HL-60 (cell line): ENCODE data around the gene RNMT.

Source experiments
- DNase-seq, 2 experiments: peaks; one replicate each; pipeline ENCODE4 v3.0.0-alpha.2; 2010 to 2020; ENCODE audit warnings: low read depth in 1 of 2, low spot score in 1 of 2
- H3K27ac ChIP-seq: fragments of 250-450 bp; sonication (Bioruptor Pico); replicated peaks from 2 replicates; pipeline ENCODE4 v1.5.1; 2020; ENCODE audit warnings: mild to moderate bottlenecking, moderate library complexity
- H3K27me3 ChIP-seq: fragments of 250-450 bp; sonication (Bioruptor Pico); 2 replicates; pipeline ENCODE4 v1.5.1; 2021; ENCODE audit warnings: mild to moderate bottlenecking, moderate library complexity; ENCODE audit not compliant: insufficient read depth, poor library complexity, severe bottlenecking
- H3K4me3 ChIP-seq: replicated peaks from 2 replicates; pipeline ENCODE4 v1.5.1; 2011; ENCODE audit warnings: mild to moderate bottlenecking, control low read depth, low read length; ENCODE audit not compliant: insufficient read depth
- GABPA ChIP-seq: IDR thresholded peaks from 2 replicates; pipeline ENCODE4 v1.6.1; 2012; ENCODE audit warnings: low read depth
- POLR2AphosphoS5 ChIP-seq: IDR thresholded peaks from 2 replicates; pipeline ENCODE4 v1.6.1; 2012; ENCODE audit warnings: low read depth
- SPI1 ChIP-seq: IDR thresholded peaks from 2 replicates; pipeline ENCODE4 v1.6.1; 2012; ENCODE audit warnings: low read depth, mild to moderate bottlenecking, borderline replicate concordance
- TF ChIP-seq, protein P1 (sequence below): IDR thresholded peaks from one replicate; pipeline ENCODE4 v1.5.1; 2011; ENCODE audit warnings: low read length, control low read depth, inconsistent platforms; ENCODE audit not compliant: insufficient read depth
- TF ChIP-seq, protein P2 (sequence below): IDR thresholded peaks from 2 replicates; pipeline ENCODE4 v1.6.1; 2012; ENCODE audit warnings: low read depth; ENCODE audit not compliant: insufficient replicate concordance

Gene RNMT

DNA sequence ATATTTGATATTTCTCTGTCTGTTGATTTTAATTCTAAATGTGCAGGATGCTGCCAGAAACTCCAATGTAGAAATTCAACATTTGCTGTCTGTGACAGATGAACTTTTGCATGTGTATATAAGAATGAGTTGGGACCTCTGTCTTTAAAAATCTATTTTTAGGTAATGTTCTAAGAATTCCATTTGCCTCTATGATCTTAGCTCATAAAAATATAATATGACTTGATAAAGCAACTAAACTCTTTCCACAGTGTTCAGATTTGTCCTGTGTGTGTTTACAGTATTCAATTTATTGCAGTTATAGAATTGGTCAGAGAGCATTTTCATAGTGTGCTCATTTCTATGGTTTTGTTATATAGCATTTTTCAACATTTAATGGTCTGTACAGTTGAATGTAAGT is 33.6 kb downstream of the RNMT start:
- TF ChIP-seq, protein P1, sequence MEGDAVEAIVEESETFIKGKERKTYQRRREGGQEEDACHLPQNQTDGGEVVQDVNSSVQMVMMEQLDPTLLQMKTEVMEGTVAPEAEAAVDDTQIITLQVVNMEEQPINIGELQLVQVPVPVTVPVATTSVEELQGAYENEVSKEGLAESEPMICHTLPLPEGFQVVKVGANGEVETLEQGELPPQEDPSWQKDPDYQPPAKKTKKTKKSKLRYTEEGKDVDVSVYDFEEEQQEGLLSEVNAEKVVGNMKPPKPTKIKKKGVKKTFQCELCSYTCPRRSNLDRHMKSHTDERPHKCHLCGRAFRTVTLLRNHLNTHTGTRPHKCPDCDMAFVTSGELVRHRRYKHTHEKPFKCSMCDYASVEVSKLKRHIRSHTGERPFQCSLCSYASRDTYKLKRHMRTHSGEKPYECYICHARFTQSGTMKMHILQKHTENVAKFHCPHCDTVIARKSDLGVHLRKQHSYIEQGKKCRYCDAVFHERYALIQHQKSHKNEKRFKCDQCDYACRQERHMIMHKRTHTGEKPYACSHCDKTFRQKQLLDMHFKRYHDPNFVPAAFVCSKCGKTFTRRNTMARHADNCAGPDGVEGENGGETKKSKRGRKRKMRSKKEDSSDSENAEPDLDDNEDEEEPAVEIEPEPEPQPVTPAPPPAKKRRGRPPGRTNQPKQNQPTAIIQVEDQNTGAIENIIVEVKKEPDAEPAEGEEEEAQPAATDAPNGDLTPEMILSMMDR, result no peak
- TF ChIP-seq, protein P2, sequence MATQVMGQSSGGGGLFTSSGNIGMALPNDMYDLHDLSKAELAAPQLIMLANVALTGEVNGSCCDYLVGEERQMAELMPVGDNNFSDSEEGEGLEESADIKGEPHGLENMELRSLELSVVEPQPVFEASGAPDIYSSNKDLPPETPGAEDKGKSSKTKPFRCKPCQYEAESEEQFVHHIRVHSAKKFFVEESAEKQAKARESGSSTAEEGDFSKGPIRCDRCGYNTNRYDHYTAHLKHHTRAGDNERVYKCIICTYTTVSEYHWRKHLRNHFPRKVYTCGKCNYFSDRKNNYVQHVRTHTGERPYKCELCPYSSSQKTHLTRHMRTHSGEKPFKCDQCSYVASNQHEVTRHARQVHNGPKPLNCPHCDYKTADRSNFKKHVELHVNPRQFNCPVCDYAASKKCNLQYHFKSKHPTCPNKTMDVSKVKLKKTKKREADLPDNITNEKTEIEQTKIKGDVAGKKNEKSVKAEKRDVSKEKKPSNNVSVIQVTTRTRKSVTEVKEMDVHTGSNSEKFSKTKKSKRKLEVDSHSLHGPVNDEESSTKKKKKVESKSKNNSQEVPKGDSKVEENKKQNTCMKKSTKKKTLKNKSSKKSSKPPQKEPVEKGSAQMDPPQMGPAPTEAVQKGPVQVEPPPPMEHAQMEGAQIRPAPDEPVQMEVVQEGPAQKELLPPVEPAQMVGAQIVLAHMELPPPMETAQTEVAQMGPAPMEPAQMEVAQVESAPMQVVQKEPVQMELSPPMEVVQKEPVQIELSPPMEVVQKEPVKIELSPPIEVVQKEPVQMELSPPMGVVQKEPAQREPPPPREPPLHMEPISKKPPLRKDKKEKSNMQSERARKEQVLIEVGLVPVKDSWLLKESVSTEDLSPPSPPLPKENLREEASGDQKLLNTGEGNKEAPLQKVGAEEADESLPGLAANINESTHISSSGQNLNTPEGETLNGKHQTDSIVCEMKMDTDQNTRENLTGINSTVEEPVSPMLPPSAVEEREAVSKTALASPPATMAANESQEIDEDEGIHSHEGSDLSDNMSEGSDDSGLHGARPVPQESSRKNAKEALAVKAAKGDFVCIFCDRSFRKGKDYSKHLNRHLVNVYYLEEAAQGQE, result no peak
- TF ChIP-seq SPI1 (no peak), POLR2AphosphoS5 (no peak), GABPA (no peak)
- DNase-seq, result no peak
- no peak overlapping the region for H3K27ac ChIP-seq

DNA sequence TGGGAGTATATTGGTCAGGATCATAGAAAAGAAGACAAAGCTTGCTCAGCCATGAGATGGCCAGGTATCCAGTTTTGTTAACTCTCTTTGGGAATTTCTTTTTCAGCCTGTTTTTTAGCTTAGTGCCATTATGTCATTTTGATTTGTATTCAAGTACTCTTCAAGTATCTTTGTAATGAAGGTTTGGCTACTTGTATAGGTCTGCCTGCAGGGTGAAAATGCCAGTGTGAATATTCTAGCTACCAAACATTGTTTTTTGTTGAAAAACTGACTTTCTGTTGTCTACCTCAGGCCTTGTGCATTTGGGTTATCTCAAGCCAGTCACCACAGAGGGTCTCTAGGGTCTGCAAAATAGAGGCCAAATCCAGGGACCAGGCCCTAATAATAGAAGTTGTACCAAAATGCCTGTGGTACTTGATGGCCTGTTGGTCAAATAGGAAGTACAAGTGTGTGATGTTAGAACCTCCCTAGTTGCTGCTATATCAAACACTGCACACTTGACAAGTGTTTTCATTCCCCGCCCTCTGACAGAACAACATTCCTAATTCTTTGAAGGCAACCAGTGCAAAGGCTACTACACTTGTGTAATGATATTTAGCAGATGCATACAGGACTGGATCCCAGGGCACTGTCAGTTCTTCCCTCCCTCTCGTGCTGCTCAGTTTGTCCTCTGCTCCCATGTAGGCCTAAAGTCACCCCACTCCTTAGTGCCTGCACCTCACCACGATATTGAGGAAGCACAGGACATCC is 36.4 kb downstream of the RNMT start:
- Histone ChIP-seq H3K4me3 (no peak overlapping the region), H3K27me3 (no peaks in the 10 kb centered on the region), H3K27ac (no peak overlapping the region)
- TF ChIP-seq, protein P2, result no peak
- TF ChIP-seq, protein P1, result no peak
- TF ChIP-seq SPI1 (no peak), GABPA (no peak), POLR2AphosphoS5 (no peak)
- no peak for DNase-seq

More for the DNA sequence above, 33.6 kb downstream of the RNMT start:
- Histone ChIP-seq H3K27me3 (no peaks in the 10 kb centered on the region), H3K4me3 (no peak overlapping the region)

DNA sequence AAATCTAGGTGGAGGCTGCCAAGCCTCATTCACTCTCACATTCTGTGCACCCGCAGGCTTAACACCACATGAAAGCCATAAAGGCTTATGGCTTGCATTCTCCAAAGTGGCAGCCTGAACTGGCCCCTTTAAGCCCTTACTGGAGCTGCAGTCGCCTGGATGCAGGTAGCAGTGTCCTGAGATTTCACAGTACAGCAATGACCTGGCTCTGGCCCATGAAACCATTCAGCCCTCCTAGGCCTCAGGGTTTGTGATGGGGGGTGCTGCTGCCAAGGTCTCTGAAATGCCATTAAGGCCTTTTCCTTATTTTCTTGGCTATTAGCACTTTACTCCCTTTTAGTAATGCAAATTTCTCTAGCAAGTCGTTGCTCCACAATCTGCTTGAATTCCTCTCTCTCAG is 48.6 kb downstream of the RNMT start:
- no peak overlapping the region for H3K4me3 ChIP-seq
- no peak for DNase-seq
- H3K27ac ChIP-seq, result no peak overlapping the region
- TF ChIP-seq GABPA (no peak), SPI1 (no peak)
- TF ChIP-seq, protein P2, result no peak
- peaks cover 3% of the 10 kb centered on the region for H3K27me3 ChIP-seq
